ENCODE results near the gene INHBC. TPM values are rescaled to one million over a fixed set of nuclear protein-coding genes. Genes with fewer than 3 reads are reported as not detected.
A peak's percentile ranks its signal among the peaks of the same experiment; 100 is the strongest.

The INHBC gene
- total RNA-seq, 2 experiments from 2014 or later: 0.36 TPM; not detected in 1

- H3K36me3 ChIP-seq (ENCODE audit: insufficient read depth, low read length): peaks cover 46% of the 10 kb centered on the region
- TF ChIP-seq EZH2phosphoT487 (IDR thresholded peaks at IDR 0.05; ENCODE audit: borderline replicate concordance, low read depth, low read length) (no peak), CTCF (conservative IDR thresholded peaks at IDR 0.05; ENCODE audit: low read length) (no peak)
- CTCF ChIA-PET (ENCODE audit: unreplicated experiment): no interaction called here
- no peak overlapping the region for H2AFZ ChIP-seq (ENCODE audit: low read length)
- no peak overlapping the region for H3K27ac ChIP-seq (ENCODE audit: low read depth, low read length, poor library complexity, severe bottlenecking)
- H3K4me3 ChIP-seq (ENCODE audit: low read depth, low read length, poor library complexity, severe bottlenecking): peak overlapping the region; percentile 76
- POLR2A ChIA-PET: interaction anchor here (0.6 to 1.9 kb wide), 2 partner anchors 10 to 11 kb away, joined by 4 to 9 read pairs; no protein-coding TSS in a partner anchor
- no peaks in the 10 kb centered on the region for H4K20me1 ChIP-seq (ENCODE audit: insufficient read depth, low read length)
- peaks cover 48% of the 10 kb centered on the region for H3K4me1 ChIP-seq (ENCODE audit: insufficient read depth, low read length, poor library complexity, severe bottlenecking)
- no peaks in the 10 kb centered on the region for H3K9me3 ChIP-seq (ENCODE audit: low read length)
- no peaks in the 10 kb centered on the region for H3K9me2 ChIP-seq (ENCODE audit: insufficient read depth, low read length)
- peak overlapping the region; percentile 97 for H3K4me2 ChIP-seq (ENCODE audit: low read length)
- intact Hi-C loops (cut with micrococcal nuclease; ENCODE audit: unreplicated experiment): loop anchor here (5.0 kb wide), 1 partner anchor 267 kb away; no protein-coding TSS in a partner anchor
- BruUV-seq (replicated peaks): no TSS peak
- no peak for DNase-seq (ENCODE audit: low spot score)
- peaks cover 12% of the 10 kb centered on the region; the same call in 1 of the 2 replicates for H3K79me2 ChIP-seq (ENCODE audit: insufficient read depth, low read depth, low read length)
Observed at GRCh38 chr12:57475271-57476161, 40.9 kb downstream of the INHBC start.

GRCh38 chr12:57476162-57476992, 41.8 kb downstream of the INHBC start:
- DNase-seq (ENCODE audit: low spot score): peak; percentile 72
- no peaks in the 10 kb centered on the region for H3K9me2 ChIP-seq (ENCODE audit: insufficient read depth, low read length)
- H4K20me1 ChIP-seq (ENCODE audit: insufficient read depth, low read length): no peaks in the 10 kb centered on the region
- peak overlapping the region; percentile 76 for H3K4me3 ChIP-seq (ENCODE audit: low read depth, low read length, poor library complexity, severe bottlenecking)
- peak overlapping the region; percentile 97 for H3K4me2 ChIP-seq (ENCODE audit: low read length)
- CTCF ChIA-PET (ENCODE audit: unreplicated experiment): interaction anchor here (0.9 to 1.4 kb wide), 2 partner anchors 11 to 18 kb away, joined by 3 to 5 read pairs; no protein-coding TSS in a partner anchor
- no peaks in the 10 kb centered on the region for H3K9me3 ChIP-seq (ENCODE audit: low read length)
- no peak for TF ChIP-seq EZH2phosphoT487 (IDR thresholded peaks at IDR 0.05; ENCODE audit: borderline replicate concordance, low read depth, low read length)
- TF ChIP-seq CTCF (conservative IDR thresholded peaks at IDR 0.05; ENCODE audit: low read length): peak; percentile 91
- POLR2A ChIA-PET: interaction anchor here (0.9 to 1.9 kb wide), 4 partner anchors 11 to 44 kb away, joined by 3 to 9 read pairs (median 4); partner anchors contain the start of gene DDIT3
- H2AFZ ChIP-seq (ENCODE audit: low read length): peak overlapping the region; percentile 5; the same call in 1 of the 2 replicates
- peaks cover 12% of the 10 kb centered on the region; the same call in 1 of the 2 replicates for H3K79me2 ChIP-seq (ENCODE audit: insufficient read depth, low read depth, low read length)
- peaks cover 54% of the 10 kb centered on the region for H3K4me1 ChIP-seq (ENCODE audit: insufficient read depth, low read length, poor library complexity, severe bottlenecking)
- BruUV-seq (replicated peaks): no TSS peak
- peaks cover 38% of the 10 kb centered on the region for H3K36me3 ChIP-seq (ENCODE audit: insufficient read depth, low read length)
- intact Hi-C loops (cut with micrococcal nuclease; ENCODE audit: unreplicated experiment): loop anchor here (5.0 kb wide), 1 partner anchor 266 kb away; no protein-coding TSS in a partner anchor
- peak overlapping the region; percentile 91 for H3K27ac ChIP-seq (ENCODE audit: low read depth, low read length, poor library complexity, severe bottlenecking)

All from OCI-LY7 (cell line).